ENCODE measurements around the gene TNFRSF12A.

Gene TNFRSF12A

GRCh38 chr16:3020247-3020603 is at the start of gene TNFRSF12A:
TNFRSF12A (plus strand) TSS chr16:3020368; CDS start chr16:3020398, 30 bp downstream.
- H3K4me1 Mint-ChIP-seq, result peaks cover 54% of the 10 kb centered on the region
- no peaks in the 10 kb centered on the region for H3K9me3 Mint-ChIP-seq
- peak within 1 kb of the TSS; percentile 85 for H3K4me3 Mint-ChIP-seq
- no peak for ATAC-seq
- no peaks in the 10 kb centered on the region for H3K36me3 Mint-ChIP-seq (ENCODE audit: low read depth)
- peak within 1 kb of the TSS; percentile 97 for H3K27ac Mint-ChIP-seq
- peak; percentile 76 for DNase-seq
- peaks cover 11% of the 10 kb centered on the region for H3K27me3 Mint-ChIP-seq

- H3K4me1 Mint-ChIP-seq, result peaks cover 24% of the 10 kb centered on the region
Measured at GRCh38 chr16:2970563-2970962, 49.6 kb upstream of the TNFRSF12A start.

GRCh38 chr16:2971134-2971984 is 48.8 kb upstream of the TNFRSF12A start:
- Mint-ChIP-seq H3K4me3 (peak overlapping the region; percentile 74), H3K36me3 (ENCODE audit: low read depth) (peaks cover 18% of the 10 kb centered on the region), H3K27me3 (peaks cover 12% of the 10 kb centered on the region), H3K9me3 (no peaks in the 10 kb centered on the region), H3K27ac (no peak overlapping the region), H3K4me1 (peaks cover 20% of the 10 kb centered on the region)
- ATAC-seq (no peak), DNase-seq (no peak)

More at GRCh38 chr16:2970563-2970962, 49.6 kb upstream of the TNFRSF12A start:
- peaks cover 19% of the 10 kb centered on the region for H3K27me3 Mint-ChIP-seq
- ATAC-seq (no peak), DNase-seq (no peak)
- peaks cover 18% of the 10 kb centered on the region for H3K36me3 Mint-ChIP-seq (ENCODE audit: low read depth)
- H3K4me3 Mint-ChIP-seq, result peak overlapping the region; percentile 74
- no peaks in the 10 kb centered on the region for H3K9me3 Mint-ChIP-seq
- H3K27ac Mint-ChIP-seq, result no peak overlapping the region

- Mint-ChIP-seq H3K9me3 (no peaks in the 10 kb centered on the region), H3K36me3 (ENCODE audit: low read depth) (peaks cover 18% of the 10 kb centered on the region), H3K4me1 (peaks cover 20% of the 10 kb centered on the region), H3K27me3 (peaks cover 10% of the 10 kb centered on the region), H3K4me3 (peak overlapping the region; percentile 42), H3K27ac (peak overlapping the region; percentile 59)
- no peak for ATAC-seq
- no peak for DNase-seq
Measured at GRCh38 chr16:2971985-2972784, 48.0 kb upstream of the TNFRSF12A start.

GRCh38 chr16:2973093-2973492 is 47.1 kb upstream of the TNFRSF12A start:
- Mint-ChIP-seq H3K9me3 (no peaks in the 10 kb centered on the region), H3K36me3 (ENCODE audit: low read depth) (peaks cover 25% of the 10 kb centered on the region), H3K4me1 (peaks cover 17% of the 10 kb centered on the region)

GRCh38 chr16:2973605-2974318 is 46.4 kb upstream of the TNFRSF12A start:
- Mint-ChIP-seq H3K4me3 (no peak overlapping the region), H3K4me1 (peaks cover 10% of the 10 kb centered on the region), H3K27me3 (no peaks in the 10 kb centered on the region), H3K9me3 (no peaks in the 10 kb centered on the region), H3K27ac (no peak overlapping the region), H3K36me3 (ENCODE audit: low read depth) (peaks cover 28% of the 10 kb centered on the region)
- DNase-seq, result no peak
- no peak for ATAC-seq

More at GRCh38 chr16:2973093-2973492, 47.1 kb upstream of the TNFRSF12A start:
- DNase-seq, result no peak
- ATAC-seq, result no peak
- H3K4me3 Mint-ChIP-seq, result no peak overlapping the region
- H3K27ac Mint-ChIP-seq, result no peak overlapping the region
- peaks cover 5% of the 10 kb centered on the region for H3K27me3 Mint-ChIP-seq

GRCh38 chr16:2974319-2975056 is 45.7 kb upstream of the TNFRSF12A start:
- no peak overlapping the region for H3K4me3 Mint-ChIP-seq
- H3K36me3 Mint-ChIP-seq (ENCODE audit: low read depth), result peaks cover 31% of the 10 kb centered on the region
- DNase-seq (no peak), ATAC-seq (no peak)
- no peaks in the 10 kb centered on the region for H3K9me3 Mint-ChIP-seq
- no peak overlapping the region for H3K27ac Mint-ChIP-seq
- peaks cover 13% of the 10 kb centered on the region for H3K4me1 Mint-ChIP-seq
- H3K27me3 Mint-ChIP-seq, result no peaks in the 10 kb centered on the region

GRCh38 chr16:2975161-2975795 is 44.9 kb upstream of the TNFRSF12A start:
- H3K27me3 Mint-ChIP-seq, result no peaks in the 10 kb centered on the region
- no peak for ATAC-seq
- H3K27ac Mint-ChIP-seq, result no peak overlapping the region
- no peak overlapping the region for H3K4me3 Mint-ChIP-seq
- DNase-seq, result no peak
- no peaks in the 10 kb centered on the region for H3K9me3 Mint-ChIP-seq
- peaks cover 13% of the 10 kb centered on the region for H3K4me1 Mint-ChIP-seq
- peaks cover 31% of the 10 kb centered on the region for H3K36me3 Mint-ChIP-seq (ENCODE audit: low read depth)

- Mint-ChIP-seq H3K36me3 (ENCODE audit: low read depth) (peaks cover 26% of the 10 kb centered on the region), H3K27ac (no peak overlapping the region), H3K4me3 (no peak overlapping the region), H3K9me3 (no peaks in the 10 kb centered on the region), H3K4me1 (peaks cover 9% of the 10 kb centered on the region), H3K27me3 (no peaks in the 10 kb centered on the region)
- DNase-seq (no peak), ATAC-seq (no peak)
Measured at GRCh38 chr16:2976201-2976600, 44.0 kb upstream of the TNFRSF12A start.

GRCh38 chr16:2976673-2977072 is 43.5 kb upstream of the TNFRSF12A start:
- no peaks in the 10 kb centered on the region for H3K27me3 Mint-ChIP-seq
- peaks cover 12% of the 10 kb centered on the region for H3K4me1 Mint-ChIP-seq
- no peak for DNase-seq
- ATAC-seq, result no peak
- H3K36me3 Mint-ChIP-seq (ENCODE audit: low read depth), result peaks cover 26% of the 10 kb centered on the region
- no peak overlapping the region for H3K27ac Mint-ChIP-seq
- no peak overlapping the region for H3K4me3 Mint-ChIP-seq
- no peaks in the 10 kb centered on the region for H3K9me3 Mint-ChIP-seq

- ATAC-seq (no peak), DNase-seq (no peak)
- Mint-ChIP-seq H3K27me3 (no peaks in the 10 kb centered on the region), H3K4me1 (peaks cover 13% of the 10 kb centered on the region), H3K27ac (no peak overlapping the region), H3K4me3 (peak overlapping the region; percentile 34), H3K36me3 (ENCODE audit: low read depth) (peaks cover 20% of the 10 kb centered on the region), H3K9me3 (no peaks in the 10 kb centered on the region)
Measured at GRCh38 chr16:2977440-2977839, 42.7 kb upstream of the TNFRSF12A start.

GRCh38 chr16:2979669-2980226 is 40.4 kb upstream of the TNFRSF12A start:
- no peaks in the 10 kb centered on the region for H3K27me3 Mint-ChIP-seq
- peak overlapping the region; percentile 73 for H3K27ac Mint-ChIP-seq
- peak overlapping the region; percentile 86 for H3K4me3 Mint-ChIP-seq
- H3K36me3 Mint-ChIP-seq (ENCODE audit: low read depth), result peaks cover 13% of the 10 kb centered on the region
- DNase-seq (peak; percentile 41), ATAC-seq (peak; percentile 4)
- H3K4me1 Mint-ChIP-seq, result peaks cover 18% of the 10 kb centered on the region
- H3K9me3 Mint-ChIP-seq, result no peaks in the 10 kb centered on the region

Measured in activated naive CD8-positive, alpha-beta T cell treated with anti-CD3 and anti-CD28 coated beads, Interleukin-2, amount 50 U/mL, for 24 hours (primary cell).